ENCODE results near the gene MTHFD2L. TPM values are rescaled to one million over a fixed set of nuclear protein-coding genes. Genes with fewer than 3 reads are reported as not detected.
A peak's percentile ranks its signal among the peaks of the same experiment; 100 is the strongest.

MTHFD2L gene
- total and polyA plus RNA-seq, 5 experiments from 2014 or later: 5.2 to 14.8 (median 7.8) TPM

DNA sequence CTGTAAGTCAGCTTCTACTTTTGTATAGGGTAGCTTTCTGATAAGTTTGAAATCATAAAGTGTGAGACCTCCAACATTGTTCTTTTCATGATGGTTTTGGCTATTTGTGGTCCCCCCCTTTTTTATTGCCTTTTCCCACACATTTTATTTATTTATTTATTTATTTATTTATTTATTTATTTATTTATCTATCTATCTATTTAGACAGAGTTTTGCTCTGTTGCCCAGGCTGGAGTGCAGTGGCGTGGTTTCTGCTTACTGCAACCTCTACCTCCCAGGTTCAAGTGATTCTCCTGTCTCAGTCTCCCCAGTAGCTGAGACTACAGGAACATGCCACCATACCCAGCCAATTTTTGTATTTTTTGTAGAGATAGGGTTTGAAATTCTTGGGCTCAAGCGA is 9.7 kb upstream of the MTHFD2L start:
- Mint-ChIP-seq H3K4me1 (no peaks in the 10 kb centered on the region), H3K27ac (no peak overlapping the region), H3K4me3 (no peak overlapping the region), H3K27me3 (peaks cover 10 to 33% (median 22%) of the 10 kb centered on the region in 5 donors), H3K9me3 (peaks cover 3 to 17% (median 10%) of the 10 kb centered on the region in 9 donors), H3K36me3 (peaks cover 0 to 12% (median 0%) of the 10 kb centered on the region in 3 donors)
- POLR2A ChIA-PET: no interaction called here
- DNase-seq (no peak), ATAC-seq (no peak)

DNA sequence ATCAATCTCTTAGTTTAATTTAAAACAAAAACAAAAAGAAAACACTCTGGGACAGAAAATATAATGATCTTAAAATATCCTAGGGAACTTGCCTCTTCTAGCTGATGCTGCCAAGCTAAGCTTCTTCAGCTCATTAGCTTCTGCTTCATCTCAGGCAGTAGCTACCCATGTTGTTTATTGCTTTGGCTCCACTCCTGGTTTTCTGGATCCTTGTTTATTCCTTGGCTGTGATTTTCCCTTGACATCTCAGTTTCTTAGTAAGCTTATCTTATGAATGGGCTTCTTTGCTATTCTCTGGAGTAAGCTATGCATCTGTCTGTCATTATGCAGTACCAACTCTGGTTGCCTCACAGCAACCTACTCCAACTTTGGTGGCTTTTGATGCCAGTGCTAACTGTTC is 5.1 kb upstream of the MTHFD2L start:
- ATAC-seq (no peak), DNase-seq (no peak)
- H3K4me3 Mint-ChIP-seq: no peak overlapping the region
- H3K27ac Mint-ChIP-seq: no peak overlapping the region
- H3K4me1 Mint-ChIP-seq: peaks cover 2 to 11% (median 7%) of the 10 kb centered on the region in 4 donors
- peaks cover 0 to 2% (median 0%) of the 10 kb centered on the region in 9 donors for H3K9me3 Mint-ChIP-seq
- H3K36me3 Mint-ChIP-seq: no peaks in the 10 kb centered on the region
- peaks cover 5 to 11% (median 7%) of the 10 kb centered on the region in 5 donors for H3K27me3 Mint-ChIP-seq
- POLR2A ChIA-PET: no interaction called here

GRCh38 chr4:74156521-74156920 is 1.4 kb upstream of the MTHFD2L start:
- peak overlapping the region in 7 of 10 donors; percentile 21 to 85 (median 77) for H3K4me3 Mint-ChIP-seq
- ATAC-seq (no peak), DNase-seq (no peak)
- peak overlapping the region in 4 of 10 donors; percentile 0 to 92 (median 71) for H3K27ac Mint-ChIP-seq
- H3K9me3 Mint-ChIP-seq: no peaks in the 10 kb centered on the region
- no peaks in the 10 kb centered on the region for H3K27me3 Mint-ChIP-seq
- peaks cover 0 to 15% (median 8%) of the 10 kb centered on the region in 3 donors for H3K36me3 Mint-ChIP-seq
- H3K4me1 Mint-ChIP-seq: peaks cover 10 to 33% (median 30%) of the 10 kb centered on the region in 4 donors
- POLR2A ChIA-PET: no interaction called here

DNA sequence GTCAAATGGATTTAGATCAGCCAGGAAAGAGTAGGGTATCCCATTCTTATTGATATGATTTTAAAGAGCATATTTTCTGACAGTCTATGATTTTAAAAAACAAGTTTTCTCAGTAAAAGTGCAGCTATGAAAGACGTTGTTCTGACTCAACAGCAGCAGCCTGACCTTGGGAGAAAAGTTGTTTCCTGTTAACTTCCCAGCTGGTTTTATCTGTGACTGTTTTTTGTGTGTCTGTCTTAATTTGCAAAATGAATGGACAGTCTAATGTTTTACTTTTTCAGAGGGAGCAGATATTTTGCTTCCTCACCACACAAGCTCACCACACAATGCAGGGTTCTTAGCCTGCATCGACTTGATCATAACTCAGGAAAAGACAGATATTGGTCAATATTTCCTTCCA is 764 bp upstream of the MTHFD2L start:
- ATAC-seq: no peak
- DNase-seq: no peak
- Mint-ChIP-seq H3K36me3 (peaks cover 0 to 22% (median 10%) of the 10 kb centered on the region in 3 donors), H3K27ac (peak overlapping the region in 9 of 10 donors; percentile 0 to 92 (median 82)), H3K9me3 (no peaks in the 10 kb centered on the region), H3K4me3 (peak overlapping the region; percentile 76 to 89 (median 84)), H3K4me1 (peaks cover 12 to 35% (median 30%) of the 10 kb centered on the region in 4 donors), H3K27me3 (no peaks in the 10 kb centered on the region)
- POLR2A ChIA-PET: interaction anchor here (1.1 kb wide), 1 partner anchor 9 kb away, joined by 3 read pairs; no protein-coding TSS in a partner anchor

GRCh38 chr4:74158466-74159142 is 686 bp downstream of the MTHFD2L start:
- peaks cover 0 to 29% (median 10%) of the 10 kb centered on the region in 3 donors for H3K36me3 Mint-ChIP-seq
- POLR2A ChIA-PET: interaction anchor here (1.1 kb wide), 1 partner anchor 8 kb away, joined by 3 read pairs; no protein-coding TSS in a partner anchor
- DNase-seq (peak in 2 of 10 donors; percentile 4 to 7), ATAC-seq (no peak)
- H3K27ac Mint-ChIP-seq: peak overlapping the region; percentile 80 to 95 (median 94)
- H3K27me3 Mint-ChIP-seq: no peaks in the 10 kb centered on the region
- H3K4me1 Mint-ChIP-seq: peaks cover 12 to 35% (median 30%) of the 10 kb centered on the region in 4 donors
- H3K4me3 Mint-ChIP-seq: peak overlapping the region; percentile 78 to 95 (median 90)
- no peaks in the 10 kb centered on the region for H3K9me3 Mint-ChIP-seq

GRCh38 chr4:74159143-74159709 is 1.3 kb downstream of the MTHFD2L start:
- POLR2A ChIA-PET: no interaction called here
- ATAC-seq (no peak), DNase-seq (no peak)
- Mint-ChIP-seq H3K4me1 (peaks cover 12 to 35% (median 30%) of the 10 kb centered on the region in 4 donors), H3K36me3 (peaks cover 0 to 35% (median 11%) of the 10 kb centered on the region in 3 donors), H3K27ac (peak overlapping the region in 8 of 10 donors; percentile 80 to 95 (median 92)), H3K4me3 (peak overlapping the region; percentile 78 to 95 (median 90)), H3K27me3 (no peaks in the 10 kb centered on the region), H3K9me3 (no peaks in the 10 kb centered on the region)

GRCh38 chr4:74161666-74162450 is 3.9 kb downstream of the MTHFD2L start:
- ATAC-seq: no peak
- Mint-ChIP-seq H3K4me3 (no peak overlapping the region), H3K4me1 (peaks cover 15 to 38% (median 33%) of the 10 kb centered on the region in 4 donors), H3K27me3 (no peaks in the 10 kb centered on the region), H3K27ac (peak overlapping the region in 1 of 10 donors; percentile 60), H3K9me3 (no peaks in the 10 kb centered on the region), H3K36me3 (peaks cover 0 to 37% (median 14%) of the 10 kb centered on the region in 3 donors)
- POLR2A ChIA-PET: no interaction called here
- no peak for DNase-seq

DNA sequence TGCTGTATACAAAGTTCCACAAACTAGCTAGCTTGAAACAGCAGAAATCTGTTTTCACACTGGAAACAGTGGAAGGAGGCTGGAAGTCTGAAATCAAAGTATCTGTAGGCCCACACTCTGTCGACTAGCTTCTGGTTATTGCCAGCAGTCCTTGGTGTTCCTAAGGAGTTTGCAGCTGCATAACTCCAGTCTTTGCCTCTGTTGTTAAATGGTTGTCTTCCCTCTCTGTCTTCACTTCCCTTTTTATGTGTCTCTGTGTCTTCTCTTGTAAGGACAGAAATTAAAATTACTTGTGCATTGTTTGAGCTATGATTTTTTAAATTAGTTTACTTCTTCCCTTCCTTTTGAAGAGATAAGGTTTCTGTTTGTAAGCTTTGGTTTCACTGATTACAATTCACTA is 8.2 kb downstream of the MTHFD2L start:
- ATAC-seq (no peak), DNase-seq (no peak)
- Mint-ChIP-seq H3K36me3 (peaks cover 0 to 25% (median 9%) of the 10 kb centered on the region in 3 donors), H3K27me3 (no peaks in the 10 kb centered on the region), H3K27ac (peak overlapping the region in 1 of 10 donors; percentile 72), H3K4me3 (no peak overlapping the region), H3K4me1 (peaks cover 6 to 16% (median 9%) of the 10 kb centered on the region in 4 donors), H3K9me3 (no peaks in the 10 kb centered on the region)
- POLR2A ChIA-PET: interaction anchor here (1.2 kb wide), 1 partner anchor 8 kb away, joined by 3 read pairs; the partner anchor contains the start of gene MTHFD2L

DNA sequence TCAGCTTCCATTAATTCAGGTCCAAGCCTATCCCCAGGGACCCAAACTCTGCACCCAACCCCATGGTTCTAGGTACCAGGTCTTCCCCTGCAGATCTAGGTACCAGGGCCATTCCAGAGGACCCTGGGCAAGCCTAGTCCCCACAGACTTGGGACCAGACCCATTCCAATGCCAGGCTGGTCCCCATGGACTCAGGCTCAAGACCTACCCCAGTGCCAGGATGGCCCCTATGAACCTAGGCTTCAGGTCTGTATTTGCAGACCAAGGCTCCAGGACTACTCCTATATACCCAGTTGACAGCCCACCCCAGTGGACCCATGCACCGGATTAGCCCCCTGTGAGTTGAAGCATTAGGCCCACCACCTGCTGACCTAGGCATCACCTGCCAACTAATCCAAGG is 8.9 kb downstream of the MTHFD2L start:
- POLR2A ChIA-PET: interaction anchor here (1.2 kb wide), 1 partner anchor 9 kb away, joined by 3 read pairs; the partner anchor contains the start of gene MTHFD2L
- ATAC-seq: no peak
- Mint-ChIP-seq H3K9me3 (no peaks in the 10 kb centered on the region), H3K27ac (no peak overlapping the region), H3K4me3 (no peak overlapping the region), H3K27me3 (no peaks in the 10 kb centered on the region), H3K36me3 (peaks cover 0 to 19% (median 4%) of the 10 kb centered on the region in 3 donors), H3K4me1 (peaks cover 6 to 12% (median 6%) of the 10 kb centered on the region in 4 donors)
- no peak for DNase-seq

- H3K4me1 Mint-ChIP-seq: peaks cover 4 to 12% (median 6%) of the 10 kb centered on the region in 4 donors
- no peaks in the 10 kb centered on the region for H3K9me3 Mint-ChIP-seq
- ATAC-seq (no peak), DNase-seq (no peak)
- peaks cover 0 to 13% (median 4%) of the 10 kb centered on the region in 3 donors for H3K36me3 Mint-ChIP-seq
- H3K27me3 Mint-ChIP-seq: no peaks in the 10 kb centered on the region
- no peak overlapping the region for H3K4me3 Mint-ChIP-seq
- H3K27ac Mint-ChIP-seq: no peak overlapping the region
- POLR2A ChIA-PET: no interaction called here
These were observed 9.7 kb downstream of the MTHFD2L start for GRCh38 chr4:74167585-74167984.

DNA sequence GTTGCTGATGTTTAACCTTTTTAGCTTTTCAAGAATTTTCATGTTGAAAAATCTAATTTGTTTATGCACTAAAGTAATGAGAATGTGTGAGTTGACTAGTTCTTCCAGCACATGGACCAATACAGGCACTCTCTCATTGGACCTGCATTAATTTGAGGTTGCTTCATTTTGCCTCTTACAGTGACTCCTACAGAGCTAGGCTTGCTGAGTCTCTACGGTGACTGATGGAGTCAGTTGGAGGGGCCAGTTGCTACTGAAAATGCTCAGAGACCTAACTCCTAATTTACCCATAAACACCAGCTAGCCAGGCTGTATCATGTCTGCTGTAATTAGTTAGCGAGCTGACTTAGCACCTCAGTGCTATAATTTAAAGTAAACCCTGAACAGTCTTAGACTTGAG is 10.9 kb downstream of the MTHFD2L start:
- no peaks in the 10 kb centered on the region for H3K9me3 Mint-ChIP-seq
- H3K27ac Mint-ChIP-seq: no peak overlapping the region
- POLR2A ChIA-PET: no interaction called here
- H3K4me3 Mint-ChIP-seq: no peak overlapping the region
- peaks cover 4 to 12% (median 6%) of the 10 kb centered on the region in 4 donors for H3K4me1 Mint-ChIP-seq
- ATAC-seq (no peak), DNase-seq (no peak)
- H3K36me3 Mint-ChIP-seq: peaks cover 0 to 6% (median 4%) of the 10 kb centered on the region in 3 donors
- no peaks in the 10 kb centered on the region for H3K27me3 Mint-ChIP-seq

GRCh38 chr4:74173321-74173720 is 15.4 kb downstream of the MTHFD2L start:
- no peak overlapping the region for H3K4me3 Mint-ChIP-seq
- no peaks in the 10 kb centered on the region for H3K9me3 Mint-ChIP-seq
- no peak overlapping the region for H3K27ac Mint-ChIP-seq
- peaks cover 0 to under 1% (median under 1%) of the 10 kb centered on the region in 4 donors for H3K4me1 Mint-ChIP-seq
- POLR2A ChIA-PET: no interaction called here
- H3K36me3 Mint-ChIP-seq: peaks cover 0 to 25% (median 22%) of the 10 kb centered on the region in 3 donors
- ATAC-seq (no peak), DNase-seq (no peak)
- no peaks in the 10 kb centered on the region for H3K27me3 Mint-ChIP-seq
